IMR-90 (cell line): Measurements from ENCODE around the gene MTG1. TPM values are rescaled to one million over a fixed set of nuclear protein-coding genes. Genes with fewer than 3 reads are reported as not detected.

Source experiments
- ATAC-seq: fragments of 200-7000 bp; cut with Tn5 transposase; 2 replicates; pipeline ENCODE4 v1.9.1; 2020; ENCODE audit warnings: low read depth, mild to moderate bottlenecking, moderate library complexity
- BruUV-seq: library from RNA; stranded (reverse); fragments of 400-500 nt; replicated peaks from 2 replicates; lab custom pipeline; 2021; lab: Mats Ljungman, UMichigan
- CTCF ChIA-PET: fragments of 300-600 bp; formaldehyde crosslinking; extraction: SDS; loops from one replicate; lab custom pipeline; 2021; ENCODE audit warnings: antibody characterized with exemption; lab: Yijun Ruan, JAX
- POLR2A ChIA-PET: fragments of 300-600 bp; sonication (Branson Sonifier 250); formaldehyde crosslinking; loops from one replicate; lab custom pipeline; 2022; ENCODE audit warnings: antibody characterized with exemption; ENCODE audit not compliant: unreplicated experiment; lab: Charles Lee
- DNase-seq: peaks from one replicate; pipeline ENCODE4 v3.0.0; 2013
- H2AFZ ChIP-seq: replicated peaks from 2 replicates; pipeline ENCODE3; 2013; ENCODE audit warnings: low read length, mild to moderate bottlenecking; ENCODE audit not compliant: poor library complexity
- H2AK5ac ChIP-seq: 2 replicates; pipeline ENCODE4 v1.6.1; 2013; ENCODE audit warnings: low read depth, low read length, inconsistent platforms
- H2AK9ac ChIP-seq: replicated peaks from 2 replicates; pipeline ENCODE3; 2013; ENCODE audit warnings: mild to moderate bottlenecking, low read depth, low read length, moderate library complexity; ENCODE audit not compliant: poor library complexity
- H2BK120ac ChIP-seq: 2 replicates; pipeline ENCODE4 v1.6.1; 2013; ENCODE audit warnings: low read depth, low read length, inconsistent platforms
- H2BK15ac ChIP-seq: 3 replicates; pipeline ENCODE4 v1.6.1; 2013; ENCODE audit warnings: low read depth, low read length, inconsistent platforms
- H2BK20ac ChIP-seq: 2 replicates; pipeline ENCODE4 v1.6.1; 2013; ENCODE audit warnings: low read depth, mild to moderate bottlenecking, inconsistent platforms, low read length, moderate library complexity
- H2BK5ac ChIP-seq: 2 replicates; pipeline ENCODE4 v1.6.1; 2013; ENCODE audit warnings: mild to moderate bottlenecking, low read depth, low read length, inconsistent platforms; ENCODE audit not compliant: poor library complexity, severe bottlenecking
- H3K14ac ChIP-seq: replicated peaks from 2 replicates; pipeline ENCODE4 v1.6.1; 2013; ENCODE audit warnings: low read depth, low read length, inconsistent platforms
- H3K18ac ChIP-seq: 2 replicates; pipeline ENCODE4 v1.6.1; 2013; ENCODE audit warnings: low read depth, low read length, control low read depth
- H3K23ac ChIP-seq: 2 replicates; pipeline ENCODE4 v1.6.1; 2013; ENCODE audit warnings: low read depth, low read length, inconsistent platforms
- H3K27ac ChIP-seq: 2 replicates; pipeline ENCODE4 v1.5.1; 2013; ENCODE audit warnings: mild to moderate bottlenecking, control low read depth, low read length; ENCODE audit not compliant: insufficient read depth
- H3K27me3 ChIP-seq: 2 replicates; pipeline ENCODE4 v1.6.1; 2013; ENCODE audit warnings: low read length; ENCODE audit not compliant: control insufficient read depth, insufficient read depth
- H3K36me3 ChIP-seq: 2 replicates; pipeline ENCODE4 v1.6.1; 2013; ENCODE audit warnings: low read length, mixed read lengths; ENCODE audit not compliant: control insufficient read depth, insufficient read depth
- H3K4ac ChIP-seq: 2 replicates; pipeline ENCODE4 v1.6.1; 2013; ENCODE audit warnings: low read depth, low read length, inconsistent platforms
- H3K4me1 ChIP-seq: 2 replicates; pipeline ENCODE4 v1.6.1; 2013; ENCODE audit warnings: low read length, mixed read lengths; ENCODE audit not compliant: control insufficient read depth, insufficient read depth
- H3K4me2 ChIP-seq: 2 replicates; pipeline ENCODE4 v1.6.1; 2013; ENCODE audit warnings: low read depth, mild to moderate bottlenecking, control low read depth, low read length, moderate library complexity
- H3K4me3 ChIP-seq: 2 replicates; pipeline ENCODE4 v1.5.1; 2013; ENCODE audit warnings: low read depth, mild to moderate bottlenecking, control low read depth, low read length, moderate library complexity; ENCODE audit not compliant: insufficient read depth
- H3K56ac ChIP-seq: 2 replicates; pipeline ENCODE4 v1.6.1; 2013; ENCODE audit warnings: low read length, inconsistent platforms; ENCODE audit not compliant: insufficient read depth; ENCODE audit errors: extremely low read depth
- H3K79me1 ChIP-seq, 2 experiments: 2 replicates each; pipeline ENCODE4 v1.6.1; 2013; ENCODE audit warnings: low read length in 2 of 2, inconsistent platforms in 1 of 2, low read depth in 1 of 2
- H3K9ac ChIP-seq: 2 replicates; pipeline ENCODE4 v1.6.1; 2013; ENCODE audit warnings: low read depth, low read length, control low read depth
- H3K9me1 ChIP-seq: 2 replicates; pipeline ENCODE4 v1.6.1; 2013; ENCODE audit warnings: low read length, inconsistent platforms; ENCODE audit not compliant: insufficient read depth
- H3K9me3 ChIP-seq: 2 replicates; pipeline ENCODE4 v1.6.1; 2013; ENCODE audit warnings: low read length; ENCODE audit not compliant: control insufficient read depth, insufficient read depth
- H4K20me1 ChIP-seq: 2 replicates; pipeline ENCODE4 v1.6.1; 2013; ENCODE audit warnings: low read length, inconsistent platforms; ENCODE audit not compliant: insufficient read depth
- H4K5ac ChIP-seq: 2 replicates; pipeline ENCODE4 v1.6.1; 2013; ENCODE audit warnings: mild to moderate bottlenecking, low read depth, low read length, control low read depth
- H4K8ac ChIP-seq, 2 experiments: 2 replicates each; pipeline ENCODE4 v1.6.1; 2013; ENCODE audit warnings: low read depth in 2 of 2, low read length in 2 of 2, control low read depth in 1 of 2, inconsistent platforms in 1 of 2
- H4K91ac ChIP-seq: 2 replicates; pipeline ENCODE4 v1.6.1; 2013; ENCODE audit warnings: low read depth, low read length, inconsistent platforms; ENCODE audit not compliant: insufficient read depth
- CHD1 ChIP-seq: IDR thresholded peaks from 2 replicates; pipeline ENCODE4 v1.6.1; 2012; ENCODE audit warnings: low read depth, low read length, improper control_type of control experiment
- FOS ChIP-seq: fragments of 150-350 bp; IDR thresholded peaks from 2 replicates; pipeline ENCODE4 v1.6.1; 2016; ENCODE audit warnings: low read depth, low read length
- MAFK ChIP-seq: IDR thresholded peaks from 2 replicates; pipeline ENCODE4 v1.6.1; 2012; ENCODE audit warnings: low read depth, low read length, improper control_type of control experiment
- RCOR1 ChIP-seq: IDR thresholded peaks from 2 replicates; pipeline ENCODE4 v1.6.1; 2012; ENCODE audit warnings: mild to moderate bottlenecking, low read length, improper control_type of control experiment; ENCODE audit not compliant: insufficient replicate concordance
- WGBS, 2 experiments: methylation state at CpG; one replicate each; pipeline versions ENCODE4 v1.1.5 to v1.1.7; 2013; ENCODE audit warnings: missing lambda C conversion rate in 2 of 2; ENCODE audit not compliant: insufficient read length in 1 of 2; ENCODE audit errors: extremely low coverage in 2 of 2; 5-methylcytosine and 5-hydroxymethylcytosine counted together
- dilution Hi-C: fragments of 300-500 bp; cut with HindIII; formaldehyde crosslinking; loops from one replicate; pipeline ENCODE4 v1.14.3; 2018; ENCODE audit warnings: low sequenced_read_pairs; ENCODE audit not compliant: unreplicated experiment
- in situ Hi-C: fragments of 300-500 bp; cut with MboI; formaldehyde crosslinking; loops from 3 replicates; pipeline ENCODE4 v1.14.3; 2019; ENCODE audit warnings: low sequenced_read_pairs, inconsistent platforms, mixed read lengths
- intact Hi-C: fragments of 100-400 bp; cut with micrococcal nuclease; formaldehyde crosslinking; loops from 2 replicates; pipeline ENCODE4 v1.10.0; 2022
- polyA plus RNA-seq, 3 experiments: library from polyadenylated mRNA; depleted of rRNA; stranded (reverse); fragments of >200 nt; gene quantifications; 2 replicates each; pipeline ENCODE4 v1.2.3, GENCODE V29; 2012; ENCODE audit warnings: low replicate concordance in 1 of 3
- total RNA-seq: library from RNA; depleted of rRNA; stranded (reverse); fragments of >200 nt; gene quantifications from 2 replicates; pipeline ENCODE4 v1.2.3, GENCODE V29; 2012

Gene MTG1
- total and polyA plus RNA-seq, 2 of the 4 experiments (the other 2 are of a cell fraction): 38.5 to 64.8 TPM

DNA sequence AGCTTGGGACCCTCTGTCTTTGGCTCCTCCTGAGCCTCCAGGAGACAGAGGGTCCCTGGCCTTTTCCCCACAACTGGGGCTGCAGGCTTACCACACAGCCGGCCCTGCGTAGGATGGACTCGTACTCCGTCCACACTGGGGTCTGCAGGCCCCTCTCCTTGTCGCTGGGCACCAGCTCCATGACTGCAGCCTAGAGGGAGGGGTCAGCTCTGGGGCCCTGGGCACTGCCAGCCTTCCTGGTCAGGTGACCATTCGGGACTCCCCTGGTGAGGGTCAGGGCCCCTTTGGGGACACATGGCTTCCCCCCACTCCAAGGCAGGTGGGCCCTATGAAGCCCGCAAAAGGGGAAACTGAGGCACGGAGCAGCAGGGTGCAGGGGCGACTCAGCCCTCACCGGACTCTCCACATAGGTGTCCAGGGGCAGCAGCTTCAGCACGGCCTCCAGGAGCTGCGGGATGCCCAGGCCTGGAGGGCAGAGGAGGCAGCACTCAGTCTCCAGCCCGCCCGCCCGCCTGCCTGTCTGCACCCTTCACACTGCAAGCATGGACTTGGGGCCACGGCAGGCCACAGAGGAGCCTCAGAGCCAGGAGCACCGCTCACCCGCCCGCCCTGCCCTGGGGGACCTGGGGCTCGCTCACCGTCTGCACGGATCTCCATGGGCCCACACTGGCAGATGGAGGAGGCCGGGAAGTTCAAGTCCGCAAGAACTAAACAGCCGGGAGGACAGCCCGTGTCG lies 37.2 kb upstream of the MTG1 start:
- ChIA-PET CTCF (no interaction called here), POLR2A (no interaction called here)
- H2AK5ac ChIP-seq: peak overlapping the region; percentile 59; the same call in 1 of the 2 replicates
- TF ChIP-seq MAFK (no peak), FOS (no peak), CHD1 (no peak), RCOR1 (no peak)
- 0 out of 2 replicates have a peak overlapping the region, but pooled peaks have one; percentile 31 for H3K23ac ChIP-seq
- H2BK120ac ChIP-seq: no peak overlapping the region
- peak overlapping the region; percentile 78 for H3K4me3 ChIP-seq
- H3K79me1 ChIP-seq: peaks cover 8 to 13% of the 10 kb centered on the region in 2 experiments; a peak in 2 of 4 replicates
- no peak overlapping the region for H3K18ac ChIP-seq
- H3K56ac ChIP-seq: no peak overlapping the region
- peaks cover 8% of the 10 kb centered on the region for H3K36me3 ChIP-seq
- dilution Hi-C loops (no loop called here), in situ Hi-C loops (no loop called here), intact Hi-C loops (no loop called here)
- peak overlapping the region; percentile 94 for H2AK9ac ChIP-seq
- no peak overlapping the region for H4K91ac ChIP-seq
- DNase-seq: no peak
- no peak overlapping the region for H2BK20ac ChIP-seq
- H4K20me1 ChIP-seq: peaks cover 3% of the 10 kb centered on the region
- no peaks in the 10 kb centered on the region for H3K9me1 ChIP-seq
- no peaks in the 10 kb centered on the region for H3K9me3 ChIP-seq
- H3K14ac ChIP-seq: peak overlapping the region; percentile 71; the same call in 1 of the 2 replicates
- no TSS peak for BruUV-seq
- H3K4ac ChIP-seq: peak overlapping the region; percentile 75; the same call in 1 of the 2 replicates
- peak overlapping the region; percentile 62 for H3K4me2 ChIP-seq
- no peak overlapping the region for H2BK15ac ChIP-seq
- peaks cover 6% of the 10 kb centered on the region; the same call in 1 of the 2 replicates for H3K4me1 ChIP-seq
- H2AFZ ChIP-seq: peak overlapping the region; percentile 92
- ATAC-seq: peak; percentile 4; the same call in 1 of the 2 replicates
- H4K5ac ChIP-seq: no peak overlapping the region; the same call in 1 of the 2 replicates
- H3K27ac ChIP-seq: no peak overlapping the region; the same call in 1 of the 2 replicates
- no peak overlapping the region; a peak in 1 of 4 replicates for H4K8ac ChIP-seq
- H2BK5ac ChIP-seq: no peak overlapping the region
- no peaks in the 10 kb centered on the region for H3K27me3 ChIP-seq
- peak overlapping the region; percentile 27; the same call in 1 of the 2 replicates for H3K9ac ChIP-seq
- WGBS, 2 experiments: 36% methylated on average over 12 of the region's 27 CpGs; no CpG with 5 or more reads in 1 of the 2 experiments
